IPS-NIHi7 (cell line): Measurements from ENCODE around the gene KCNJ5.

Source experiments
- DNase-seq: peaks from one replicate; pipeline ENCODE4 v3.0.0; 2012; ENCODE audit warnings: mixed read lengths; ENCODE audit errors: extremely low spot score

Gene KCNJ5

DNA sequence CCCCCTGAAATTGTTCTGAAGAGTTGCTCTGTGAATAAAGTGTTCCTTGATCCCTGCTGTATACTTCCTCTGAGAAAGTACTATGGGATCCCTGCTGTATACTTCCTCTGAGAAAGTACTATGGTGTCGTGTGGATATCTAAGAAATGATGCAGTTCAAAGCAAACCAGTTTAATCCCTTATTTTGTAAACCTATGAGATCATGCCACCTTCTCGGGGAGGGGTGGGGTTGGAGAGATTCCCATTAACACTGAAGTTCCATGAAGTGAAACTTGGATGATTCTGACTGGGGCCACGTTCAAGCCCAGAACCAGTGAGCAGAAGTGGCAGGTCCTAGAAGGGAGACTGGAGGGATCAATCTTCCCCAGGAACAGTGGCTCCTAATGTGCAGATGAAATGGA is 64.5 kb downstream of the KCNJ5 start:
- no peak for DNase-seq

GRCh38 chr11:128956401-128957201 is 65.4 kb downstream of the KCNJ5 start:
- peak; percentile 79 for DNase-seq

DNA sequence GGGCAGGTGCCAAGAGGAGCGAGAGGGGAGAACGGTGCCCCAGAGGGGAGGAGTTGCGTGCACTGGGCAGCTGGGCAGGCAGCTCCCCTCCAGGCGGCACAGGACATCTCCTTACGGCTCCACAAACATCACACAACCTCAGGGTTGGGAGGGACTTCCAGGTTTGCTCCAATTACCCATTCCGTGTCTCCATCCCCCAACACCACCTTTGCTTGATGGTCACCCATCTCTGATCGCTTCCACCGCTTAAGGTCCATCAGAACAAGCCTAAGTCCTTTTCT is 66.0 kb downstream of the KCNJ5 start:
- DNase-seq = no peak

DNA sequence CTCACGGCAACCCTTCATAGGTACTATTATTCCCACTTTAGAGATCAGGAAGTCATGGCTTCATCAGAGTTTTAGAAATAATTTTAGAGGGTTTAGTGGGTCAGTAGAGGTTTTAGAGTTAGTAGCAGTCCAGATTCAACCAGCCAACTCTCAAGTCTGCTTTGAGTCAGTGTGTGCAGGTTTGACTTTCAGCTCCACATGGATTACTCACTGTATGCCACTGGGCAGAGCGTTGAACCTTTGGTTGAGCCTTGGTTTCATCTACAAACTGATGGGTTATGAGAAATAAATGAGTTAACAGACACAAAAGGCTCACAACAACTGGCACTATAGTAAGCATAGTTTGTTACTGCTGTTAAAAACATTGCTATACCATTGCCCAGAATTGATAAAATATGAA is 70.5 kb downstream of the KCNJ5 start:
- no peak for DNase-seq

DNA sequence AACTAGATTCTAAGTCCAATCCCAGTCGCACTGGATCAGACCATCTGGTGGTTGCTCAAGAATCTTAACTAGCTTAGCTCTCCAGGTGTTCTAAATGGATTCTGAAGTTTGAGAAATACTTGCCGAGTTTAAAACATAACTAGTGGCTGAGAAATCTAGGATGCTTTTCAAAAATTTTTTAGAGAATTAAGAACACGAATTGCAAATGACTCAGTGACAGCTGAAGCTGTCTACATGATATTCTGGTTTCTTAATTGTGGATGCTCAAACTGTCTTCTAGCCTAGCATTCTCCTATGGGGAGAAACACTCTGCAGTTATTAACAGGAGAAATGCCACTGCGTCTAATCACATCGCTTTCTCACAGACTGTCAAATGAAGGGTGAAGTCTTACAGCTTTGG is 71.7 kb downstream of the KCNJ5 start:
- DNase-seq = no peak

DNA sequence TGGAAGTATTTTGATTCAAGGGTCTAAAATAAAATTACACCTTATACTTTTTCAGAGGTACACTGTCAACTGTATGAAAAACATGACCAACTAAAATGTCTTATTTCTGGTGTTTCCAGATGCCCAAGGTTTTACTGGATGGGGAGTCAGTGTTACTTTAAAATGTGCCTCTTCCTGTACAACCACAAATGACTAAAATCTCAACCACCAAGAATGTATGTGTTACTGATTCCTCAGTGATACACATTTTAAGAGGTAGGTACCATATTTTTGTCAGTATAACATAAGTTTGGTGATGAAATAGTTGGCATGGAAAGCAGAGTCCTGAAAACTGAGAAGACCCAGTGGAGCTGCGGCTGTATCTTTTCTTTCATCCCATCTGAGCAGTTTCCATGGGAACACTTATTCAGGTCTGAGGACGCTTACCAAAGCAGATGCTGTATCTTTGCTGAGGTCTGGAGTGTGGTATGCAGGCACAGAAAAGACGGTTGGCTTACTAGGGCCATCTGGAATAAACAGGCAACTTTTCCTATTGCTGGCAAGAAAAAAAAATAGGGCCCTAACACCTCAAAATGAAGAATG is 72.7 kb downstream of the KCNJ5 start:
- DNase-seq = no peak

DNA sequence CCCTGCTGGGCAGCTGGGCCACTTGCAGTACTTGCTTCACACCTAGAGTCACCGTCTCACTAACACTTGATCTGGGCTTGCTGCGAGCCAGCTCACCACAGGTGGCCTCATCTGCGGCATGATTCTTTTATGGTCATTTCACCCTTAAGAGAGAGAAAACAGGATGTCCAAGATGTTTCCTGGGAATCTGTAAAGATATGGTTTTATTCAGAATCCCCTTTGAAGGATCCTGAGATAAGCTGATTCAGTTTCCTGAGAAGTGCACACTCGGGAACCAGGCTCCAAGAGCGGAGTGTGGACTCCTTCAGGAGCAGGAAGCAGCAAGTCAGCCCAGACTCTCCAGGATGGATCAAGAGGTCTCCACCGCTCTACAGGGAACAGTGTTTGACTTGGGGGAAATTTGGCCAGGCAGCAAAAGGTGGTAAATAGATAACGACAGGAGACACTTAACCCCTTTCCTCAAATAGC is 73.3 kb downstream of the KCNJ5 start:
- DNase-seq = no peak

GRCh38 chr11:128965485-128965884 is 74.3 kb downstream of the KCNJ5 start:
- no peak for DNase-seq

DNA sequence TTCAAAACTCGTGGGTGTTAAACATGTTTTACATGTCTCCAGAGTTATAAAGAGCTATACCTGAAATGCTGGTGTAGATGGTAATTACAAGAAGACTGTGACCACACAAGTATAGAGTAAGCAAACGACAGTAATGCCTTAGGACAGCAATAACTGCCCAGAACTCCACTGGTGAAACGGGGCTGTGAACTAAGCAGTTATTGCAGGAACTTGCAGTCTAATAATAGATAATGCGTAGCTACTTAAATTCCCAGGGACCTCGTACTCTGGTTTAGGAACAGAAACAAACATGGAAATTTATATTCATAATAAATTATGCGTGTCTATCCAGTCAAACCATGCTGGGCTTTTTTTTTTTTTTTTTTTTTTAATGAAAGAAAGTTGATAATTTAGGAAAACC is 76.4 kb downstream of the KCNJ5 start:
- DNase-seq = no peak

- DNase-seq = no peak
These were observed 77.8 kb downstream of the KCNJ5 start for GRCh38 chr11:128968916-128969315.
